Measurements from ENCODE around the gene HS1BP3. TPM values are rescaled to one million over a fixed set of nuclear protein-coding genes. Genes with fewer than 3 reads are reported as not detected.

Gene HS1BP3
- total and polyA plus RNA-seq, 2 of the 13 experiments (the other 11 are each of a cell fraction or from before 2014, with no cell fraction given), result 15.2 to 22.0 TPM

DNA sequence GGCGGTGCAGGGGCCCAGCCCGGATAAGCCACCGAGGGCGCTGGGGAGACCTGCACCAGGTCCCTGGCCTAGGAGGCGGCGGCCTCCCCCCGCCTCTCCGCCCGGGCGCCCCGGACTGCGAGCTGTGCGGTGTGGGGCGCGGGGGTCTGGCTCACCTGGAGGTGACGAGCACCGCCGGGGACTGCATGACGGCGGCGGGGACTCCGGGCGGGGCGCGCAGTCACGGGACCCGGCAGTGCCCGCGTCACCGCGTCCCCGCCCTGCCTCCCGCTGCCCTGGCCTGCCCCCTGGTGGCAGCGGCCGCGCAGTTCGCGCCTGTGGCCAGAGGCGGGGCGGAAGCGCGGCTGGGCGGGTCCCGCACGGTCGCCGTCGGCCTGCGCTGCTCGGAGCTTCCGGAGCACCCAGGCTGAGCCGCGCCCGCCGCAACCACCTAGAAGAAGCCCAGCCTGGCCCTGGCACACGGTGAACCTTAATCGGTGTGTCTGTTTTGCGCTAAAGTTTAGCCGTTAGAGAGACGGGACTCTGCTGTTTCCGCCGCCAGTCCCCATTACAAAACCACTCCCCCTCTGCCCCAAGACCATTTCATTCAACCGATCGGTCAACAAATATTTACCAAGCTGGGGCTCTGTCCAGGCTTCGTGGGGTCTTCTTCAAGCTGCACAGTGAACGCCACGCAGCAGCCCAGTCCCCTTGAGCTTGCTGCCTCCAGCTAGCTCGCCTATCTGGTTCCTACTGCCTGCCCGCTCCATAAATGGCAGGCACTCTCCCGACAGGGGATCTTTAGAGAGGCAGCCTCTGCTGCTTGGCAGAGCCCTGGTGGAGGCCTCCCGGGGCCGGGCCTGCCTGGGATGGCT, at the start of gene HS1BP3 (continued):
- TF ChIP-seq ZBTB40 (IDR thresholded peaks at IDR 0.05) (no peak), ZBTB40 (CRISPR knock-in tag; IDR thresholded peaks at IDR 0.05) (no peak; the same call in 1 of the 2 replicates), TEAD2 (CRISPR knock-in tag; IDR thresholded peaks at IDR 0.05) (no peak), SOX5 (CRISPR knock-in tag; IDR thresholded peaks at IDR 0.05; ENCODE audit: borderline replicate concordance) (0 out of 2 replicates have a peak, but pooled peaks have one; percentile 52), RARA (CRISPR knock-in tag; IDR thresholded peaks at IDR 0.05) (peak; percentile 8), ATF4 (CRISPR knock-in tag; IDR thresholded peaks at IDR 0.05) (peak in 1 of 2 experiments; percentile 70; a peak in 2 of 4 replicates), ZNF331 (CRISPR knock-in tag; IDR thresholded peaks at IDR 0.05) (peak; percentile 87), HOXA5 (CRISPR knock-in tag; IDR thresholded peaks at IDR 0.05) (peak; percentile 51; the same call in 1 of the 2 replicates), ZZZ3 (CRISPR knock-in tag; IDR thresholded peaks at IDR 0.05; ENCODE audit: borderline replicate concordance) (peak; percentile 49; the same call in 1 of the 2 replicates), ZNF225 (CRISPR knock-in tag; IDR thresholded peaks at IDR 0.05) (no peak; the same call in 1 of the 2 replicates)
- TF ChIP-seq, protein P1, sequence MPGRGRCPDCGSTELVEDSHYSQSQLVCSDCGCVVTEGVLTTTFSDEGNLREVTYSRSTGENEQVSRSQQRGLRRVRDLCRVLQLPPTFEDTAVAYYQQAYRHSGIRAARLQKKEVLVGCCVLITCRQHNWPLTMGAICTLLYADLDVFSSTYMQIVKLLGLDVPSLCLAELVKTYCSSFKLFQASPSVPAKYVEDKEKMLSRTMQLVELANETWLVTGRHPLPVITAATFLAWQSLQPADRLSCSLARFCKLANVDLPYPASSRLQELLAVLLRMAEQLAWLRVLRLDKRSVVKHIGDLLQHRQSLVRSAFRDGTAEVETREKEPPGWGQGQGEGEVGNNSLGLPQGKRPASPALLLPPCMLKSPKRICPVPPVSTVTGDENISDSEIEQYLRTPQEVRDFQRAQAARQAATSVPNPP (CRISPR knock-in tag; IDR thresholded peaks at IDR 0.05), result 0 out of 2 replicates have a peak, but pooled peaks have one; percentile 56
- TF ChIP-seq, protein P2, sequence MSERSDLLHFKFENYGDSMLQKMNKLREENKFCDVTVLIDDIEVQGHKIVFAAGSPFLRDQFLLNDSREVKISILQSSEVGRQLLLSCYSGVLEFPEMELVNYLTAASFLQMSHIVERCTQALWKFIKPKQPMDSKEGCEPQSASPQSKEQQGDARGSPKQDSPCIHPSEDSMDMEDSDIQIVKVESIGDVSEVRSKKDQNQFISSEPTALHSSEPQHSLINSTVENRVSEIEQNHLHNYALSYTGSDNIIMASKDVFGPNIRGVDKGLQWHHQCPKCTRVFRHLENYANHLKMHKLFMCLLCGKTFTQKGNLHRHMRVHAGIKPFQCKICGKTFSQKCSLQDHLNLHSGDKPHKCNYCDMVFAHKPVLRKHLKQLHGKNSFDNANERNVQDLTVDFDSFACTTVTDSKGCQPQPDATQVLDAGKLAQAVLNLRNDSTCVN (CRISPR knock-in tag; IDR thresholded peaks at IDR 0.05; ENCODE audit: borderline replicate concordance), result 0 out of 2 replicates have a peak, but pooled peaks have one; percentile 21

All from HepG2 (cell line).